ENCODE data around the gene XAF1. TPM values are rescaled to one million over a fixed set of nuclear protein-coding genes. Genes with fewer than 3 reads are reported as not detected.
"Not testable (repeated sequence)": the region's sequence is repeated elsewhere in the genome, so short reads cannot be mapped to it uniquely, and the experiment has no call there.

The XAF1 gene
- total RNA-seq, 2 donors from 2014 or later = 4.2 to 4.6 TPM

GRCh38 chr17:6721744-6722143, 34.1 kb upstream of the XAF1 start:
- Histone ChIP-seq H3K9me3 (no peaks in the 10 kb centered on the region), H3K27me3 (no peaks in the 10 kb centered on the region), H3K4me1 (no peaks in the 10 kb centered on the region), H3K4me3 (no peak overlapping the region), H3K27ac (no peak overlapping the region), H3K36me3 (replicated peaks in 1 of 2; ENCODE audit: insufficient read depth in 1 of 2, low read depth in 2 of 2) (no peaks in the 10 kb centered on the region)
- no peak for TF ChIP-seq CTCF (IDR thresholded peaks at IDR 0.05)
- TF ChIP-seq POLR2A (IDR thresholded peaks at IDR 0.05) = no peak
- intact Hi-C loops (cut with DNase I) = no loop called here
- ATAC-seq (no peak), DNase-seq (no peak)
- 59 to 63% methylated on average over 5 of the region's 5 CpGs for WGBS, 2 donors

- ATAC-seq = no peak
- WGBS, 2 donors = 68 to 69% methylated on average over 5 of the region's 5 CpGs
Measured at GRCh38 chr17:6724009-6724408, 31.8 kb upstream of the XAF1 start.

GRCh38 chr17:6729531-6729930, 26.3 kb upstream of the XAF1 start:
- no peak for TF ChIP-seq POLR2A (IDR thresholded peaks at IDR 0.05)
- TF ChIP-seq CTCF (IDR thresholded peaks at IDR 0.05) = no peak
- Histone ChIP-seq H3K27me3 (no peaks in the 10 kb centered on the region), H3K27ac (no peak overlapping the region), H3K4me1 (no peaks in the 10 kb centered on the region), H3K9me3 (no peaks in the 10 kb centered on the region), H3K36me3 (replicated peaks in 1 of 2; ENCODE audit: insufficient read depth in 1 of 2, low read depth in 2 of 2) (no peaks in the 10 kb centered on the region), H3K4me3 (no peak overlapping the region)
- DNase-seq = no peak
- intact Hi-C loops (cut with DNase I) = no loop called here
- 78 to 79% methylated on average over 4 of the region's 4 CpGs for WGBS, 2 donors
- no peak for ATAC-seq

More at GRCh38 chr17:6724009-6724408, 31.8 kb upstream of the XAF1 start:
- Histone ChIP-seq H3K36me3 (replicated peaks in 1 of 2; ENCODE audit: insufficient read depth in 1 of 2, low read depth in 2 of 2) (no peaks in the 10 kb centered on the region), H3K4me3 (no peak overlapping the region), H3K9me3 (no peaks in the 10 kb centered on the region), H3K4me1 (no peaks in the 10 kb centered on the region), H3K27me3 (no peaks in the 10 kb centered on the region), H3K27ac (no peak overlapping the region)
- no peak for DNase-seq
- intact Hi-C loops (cut with DNase I) = no loop called here
- TF ChIP-seq CTCF (IDR thresholded peaks at IDR 0.05) (no peak), POLR2A (IDR thresholded peaks at IDR 0.05) (no peak)

GRCh38 chr17:6746665-6747064, 9.2 kb upstream of the XAF1 start:
- DNase-seq; H3K36me3 ChIP-seq (replicated peaks in 1 of 2; ENCODE audit: insufficient read depth in 1 of 2, low read depth in 2 of 2); H3K27ac ChIP-seq; H3K9me3 ChIP-seq; H3K4me1 ChIP-seq; ATAC-seq; H3K27me3 ChIP-seq; intact Hi-C loops (cut with DNase I); H3K4me3 ChIP-seq: not testable (repeated sequence)
- 80 to 81% methylated on average over 6 of the region's 6 CpGs for WGBS, 2 donors

- TF ChIP-seq CTCF (IDR thresholded peaks at IDR 0.05) (no peak), POLR2A (IDR thresholded peaks at IDR 0.05) (no peak)
- H3K4me1 ChIP-seq = no peaks in the 10 kb centered on the region
- H3K27me3 ChIP-seq = no peaks in the 10 kb centered on the region
- H3K27ac ChIP-seq = no peak overlapping the region
- no peak overlapping the region for H3K4me3 ChIP-seq
- no peaks in the 10 kb centered on the region for H3K9me3 ChIP-seq
- intact Hi-C loops (cut with DNase I) = no loop called here
- no peak for ATAC-seq
- H3K36me3 ChIP-seq (replicated peaks in 1 of 2; ENCODE audit: insufficient read depth in 1 of 2, low read depth in 2 of 2) = no peaks in the 10 kb centered on the region
- no peak for DNase-seq
Measured at GRCh38 chr17:6748617-6749016, 7.2 kb upstream of the XAF1 start.

Data from body of pancreas (tissue), 4 donors.